Liver (tissue), 3 donors: ENCODE data around the gene KIAA0753.

Experiments
- EGR1 ChIP-seq, 2 donors: IDR thresholded peaks; 2 replicates each; pipeline ENCODE4 v1.6.1; 2016 to 2018; ENCODE audit warnings: antibody characterized with exemption in 2 of 2, low read depth in 2 of 2
- GABPA ChIP-seq, 2 donors: IDR thresholded peaks in 1 of 2; conservative IDR thresholded peaks in 1 of 2; 2 replicates each; pipeline ENCODE4 v1.6.1; 2016; ENCODE audit warnings: antibody characterized with exemption in 2 of 2, mild to moderate bottlenecking in 1 of 2, moderate library complexity in 1 of 2
- HNF4G ChIP-seq: IDR thresholded peaks from 2 replicates; pipeline ENCODE4 v1.6.1; 2016; ENCODE audit warnings: antibody characterized with exemption
- JUND ChIP-seq, 2 donors: IDR thresholded peaks; 2 replicates each; pipeline ENCODE4 v1.6.1; 2016; ENCODE audit warnings: antibody characterized with exemption in 2 of 2
- MAX ChIP-seq: IDR thresholded peaks from 2 replicates; pipeline ENCODE4 v1.6.1; 2016; ENCODE audit warnings: antibody characterized with exemption
- RAD21 ChIP-seq, 2 donors: IDR thresholded peaks; 2 replicates each; pipeline ENCODE4 v1.6.1; 2016; ENCODE audit warnings: antibody characterized with exemption in 2 of 2, mild to moderate bottlenecking in 2 of 2
- REST ChIP-seq: IDR thresholded peaks from 2 replicates; pipeline ENCODE4 v1.6.1; 2016; ENCODE audit warnings: antibody characterized with exemption, mild to moderate bottlenecking
- SP1 ChIP-seq: IDR thresholded peaks from 2 replicates; pipeline ENCODE4 v1.6.1; 2018; ENCODE audit warnings: antibody characterized with exemption, mild to moderate bottlenecking
- YY1 ChIP-seq: IDR thresholded peaks from 2 replicates; pipeline ENCODE4 v1.6.1; 2016; ENCODE audit warnings: antibody characterized with exemption, mild to moderate bottlenecking
- ZBTB33 ChIP-seq: IDR thresholded peaks from 2 replicates; pipeline ENCODE4 v1.6.1; 2016; ENCODE audit warnings: antibody characterized with exemption
- TF ChIP-seq, protein P1 (sequence below): fragments of 150-350 bp; IDR thresholded peaks from 2 replicates; pipeline ENCODE4 v1.5.1; 2017; ENCODE audit warnings: improper control_type of control experiment, low read depth, low read length; ENCODE audit not compliant: missing input control
- donor health status: healthy.
- donor health status: healthy.

DNA sequence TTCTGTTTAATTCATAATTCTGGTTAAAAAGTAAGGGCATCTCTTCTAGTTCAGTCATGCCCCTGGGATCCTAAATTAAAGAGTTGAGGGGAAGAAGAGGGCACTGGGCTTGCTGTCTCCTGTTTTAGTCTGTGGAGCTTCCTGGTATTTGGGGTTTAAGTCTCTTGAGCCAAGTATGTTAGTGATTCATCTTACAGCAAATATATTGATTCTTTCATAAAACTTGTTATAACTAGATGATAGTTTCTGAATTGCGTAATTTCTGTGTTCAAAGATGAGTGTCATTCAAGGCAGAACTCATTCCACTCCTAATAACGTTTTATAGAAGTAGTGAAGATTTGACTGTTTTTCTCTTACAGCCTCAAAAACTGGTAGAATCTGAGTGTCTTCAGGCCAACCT, 2.1 kb upstream of the KIAA0753 start:
- TF ChIP-seq, protein P1, sequence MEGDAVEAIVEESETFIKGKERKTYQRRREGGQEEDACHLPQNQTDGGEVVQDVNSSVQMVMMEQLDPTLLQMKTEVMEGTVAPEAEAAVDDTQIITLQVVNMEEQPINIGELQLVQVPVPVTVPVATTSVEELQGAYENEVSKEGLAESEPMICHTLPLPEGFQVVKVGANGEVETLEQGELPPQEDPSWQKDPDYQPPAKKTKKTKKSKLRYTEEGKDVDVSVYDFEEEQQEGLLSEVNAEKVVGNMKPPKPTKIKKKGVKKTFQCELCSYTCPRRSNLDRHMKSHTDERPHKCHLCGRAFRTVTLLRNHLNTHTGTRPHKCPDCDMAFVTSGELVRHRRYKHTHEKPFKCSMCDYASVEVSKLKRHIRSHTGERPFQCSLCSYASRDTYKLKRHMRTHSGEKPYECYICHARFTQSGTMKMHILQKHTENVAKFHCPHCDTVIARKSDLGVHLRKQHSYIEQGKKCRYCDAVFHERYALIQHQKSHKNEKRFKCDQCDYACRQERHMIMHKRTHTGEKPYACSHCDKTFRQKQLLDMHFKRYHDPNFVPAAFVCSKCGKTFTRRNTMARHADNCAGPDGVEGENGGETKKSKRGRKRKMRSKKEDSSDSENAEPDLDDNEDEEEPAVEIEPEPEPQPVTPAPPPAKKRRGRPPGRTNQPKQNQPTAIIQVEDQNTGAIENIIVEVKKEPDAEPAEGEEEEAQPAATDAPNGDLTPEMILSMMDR, result no peak
- TF ChIP-seq YY1 (no peak), MAX (no peak), REST (no peak), SP1 (no peak), RAD21 (IDR thresholded peaks at IDR 0.05) (no peak), JUND (IDR thresholded peaks at IDR 0.05) (no peak), ZBTB33 (no peak), GABPA (IDR thresholded peaks at IDR 0.05 in 1 of 2, conservative IDR thresholded peaks at IDR 0.05 in 1 of 2) (no peak), HNF4G (no peak), EGR1 (IDR thresholded peaks at IDR 0.05; ENCODE audit: low read depth in 2 of 2) (no peak)
